Keratinocyte (primary cell): ENCODE measurements around the gene DPCD.

Source experiments
- CTCF ChIP-seq, 3 experiments: IDR thresholded peaks in 1 of 3; conservative IDR thresholded peaks in 1 of 3; optimal IDR thresholded peaks in 1 of 3; 2 replicates in 2 of 3; 3 replicates in 1 of 3; pipeline versions ENCODE3 to v1.5.1; 2011; ENCODE audit warnings: low read length in 3 of 3, mild to moderate bottlenecking in 3 of 3, moderate library complexity in 2 of 3, control low read depth in 1 of 3, inconsistent platforms in 1 of 3; ENCODE audit not compliant: insufficient read depth in 2 of 3; ENCODE audit errors: extremely low read depth in 1 of 3
- EZH2 ChIP-seq: IDR thresholded peaks from one replicate; pipeline ENCODE4 v1.6.1; 2012; ENCODE audit warnings: inconsistent platforms, mild to moderate bottlenecking, low read length, moderate library complexity

- no peak for TF ChIP-seq CTCF (optimal IDR thresholded peaks at IDR 0.05 in 1 of 3, IDR thresholded peaks at IDR 0.05 in 1 of 3, conservative IDR thresholded peaks at IDR 0.05 in 1 of 3; ENCODE audit: extremely low read depth in 1 of 3, insufficient read depth in 2 of 3, low read length in 3 of 3)
- TF ChIP-seq EZH2, result no peak
Measured at GRCh38 chr10:101573885-101574753, 14.0 kb upstream of the DPCD start.
